ENCODE results near the gene DNAH2.

The DNAH2 gene

GRCh38 chr17:7844292-7845154 lies 127.0 kb downstream of the DNAH2 start (continued):
- TF ChIP-seq KLF9 (tag by site-specific recombination; IDR thresholded peaks at IDR 0.05; ENCODE audit: low read depth) (no peak), ZNF610 (tag by site-specific recombination; IDR thresholded peaks at IDR 0.05; ENCODE audit: borderline replicate concordance) (0 out of 2 replicates have a peak, but pooled peaks have one; percentile 23), CTCF (tag by site-specific recombination; IDR thresholded peaks at IDR 0.05) (0 out of 2 replicates have a peak, but pooled peaks have one; percentile 49), ZNF184 (tag by site-specific recombination; IDR thresholded peaks at IDR 0.05) (no peak), ZNF629 (tag by site-specific recombination; IDR thresholded peaks at IDR 0.05) (peak; percentile 90), ZNF561 (tag by site-specific recombination; IDR thresholded peaks at IDR 0.05; ENCODE audit: borderline replicate concordance) (0 out of 2 replicates have a peak, but pooled peaks have one; percentile 24), ZNF394 (tag by site-specific recombination; IDR thresholded peaks at IDR 0.05; ENCODE audit: borderline replicate concordance) (no peak), ZBTB10 (tag by site-specific recombination; IDR thresholded peaks at IDR 0.05) (peak; percentile 94), ZNF660 (tag by site-specific recombination; IDR thresholded peaks at IDR 0.05) (no peak), ZNF664 (tag by site-specific recombination; IDR thresholded peaks at IDR 0.05) (no peak), ZNF214 (tag by site-specific recombination; IDR thresholded peaks at IDR 0.05; ENCODE audit: borderline replicate concordance) (no peak), ZFP3 (tag by site-specific recombination; IDR thresholded peaks at IDR 0.05; ENCODE audit: low read depth) (no peak), ZNF132 (tag by site-specific recombination; IDR thresholded peaks at IDR 0.05; ENCODE audit: borderline replicate concordance) (no peak), ZNF19 (tag by site-specific recombination; IDR thresholded peaks at IDR 0.05; ENCODE audit: low read depth) (no peak), HOXC10 (CRISPR knock-in tag; IDR thresholded peaks at IDR 0.05) (no peak), ZNF677 (tag by site-specific recombination; IDR thresholded peaks at IDR 0.05) (no peak), ZNF140 (tag by site-specific recombination; IDR thresholded peaks at IDR 0.05) (no peak), ZNF623 (tag by site-specific recombination; IDR thresholded peaks at IDR 0.05) (no peak), ZNF830 (tag by site-specific recombination; IDR thresholded peaks at IDR 0.05; ENCODE audit: low read depth) (no peak), HOXA7 (CRISPR knock-in tag; IDR thresholded peaks at IDR 0.05; ENCODE audit: borderline replicate concordance) (no peak), ZNF248 (tag by site-specific recombination; IDR thresholded peaks at IDR 0.05) (no peak), SALL2 (tag by site-specific recombination; IDR thresholded peaks at IDR 0.05; ENCODE audit: borderline replicate concordance) (no peak), ZNF416 (tag by site-specific recombination; IDR thresholded peaks at IDR 0.05) (no peak), ZNF16 (tag by site-specific recombination; IDR thresholded peaks at IDR 0.05; ENCODE audit: low read depth) (no peak), ZNF174 (tag by site-specific recombination; IDR thresholded peaks at IDR 0.05) (no peak), ZNF580 (tag by site-specific recombination; IDR thresholded peaks at IDR 0.05) (no peak), ZNF48 (tag by site-specific recombination; IDR thresholded peaks at IDR 0.05) (no peak), ZNF473 (tag by site-specific recombination; IDR thresholded peaks at IDR 0.05) (no peak), ZNF114 (tag by site-specific recombination; IDR thresholded peaks at IDR 0.05) (no peak), KLF1 (tag by site-specific recombination; IDR thresholded peaks at IDR 0.05) (no peak), ZNF843 (tag by site-specific recombination; IDR thresholded peaks at IDR 0.05) (0 out of 2 replicates have a peak, but pooled peaks have one; percentile 31), PATZ1 (tag by site-specific recombination; IDR thresholded peaks at IDR 0.05) (peak; percentile 80), ZNF350 (tag by site-specific recombination; IDR thresholded peaks at IDR 0.05) (no peak), ZNF701 (tag by site-specific recombination; IDR thresholded peaks at IDR 0.05) (no peak)

Data from HEK293 (cell line).